DMS79 (cell line): Measurements from ENCODE around the gene COPA.

Experiments
- DNase-seq: peaks from one replicate; lab custom pipeline; 2025; lab: John Stamatoyannopoulos, UW

Gene COPA

GRCh38 chr1:160362168-160362957 lies 19.3 kb upstream of the COPA start:
- DNase-seq: no peak

GRCh38 chr1:160361814-160362167 lies 18.7 kb upstream of the COPA start:
- no peak for DNase-seq

GRCh38 chr1:160361199-160361598 lies 18.1 kb upstream of the COPA start:
- no peak for DNase-seq

GRCh38 chr1:160360227-160360695 lies 17.2 kb upstream of the COPA start:
- no peak for DNase-seq

- no peak for DNase-seq
Measured at GRCh38 chr1:160359559-160360226, 16.6 kb upstream of the COPA start.

- DNase-seq: no peak
Measured at GRCh38 chr1:160358073-160358472, 15.0 kb upstream of the COPA start.

- no peak for DNase-seq
Measured at GRCh38 chr1:160357286-160358002, 14.4 kb upstream of the COPA start.

- DNase-seq: no peak
Measured at GRCh38 chr1:160354388-160354985, 11.4 kb upstream of the COPA start.

GRCh38 chr1:160353223-160353622 lies 10.2 kb upstream of the COPA start:
- DNase-seq: no peak

GRCh38 chr1:160352555-160352954 lies 9.5 kb upstream of the COPA start:
- no peak for DNase-seq

- DNase-seq: no peak
Measured at GRCh38 chr1:160351629-160352028, 8.6 kb upstream of the COPA start.

- DNase-seq: no peak
Measured at GRCh38 chr1:160346958-160347357, 3.9 kb upstream of the COPA start.

GRCh38 chr1:160346463-160346862 lies 3.4 kb upstream of the COPA start:
- DNase-seq: no peak

- DNase-seq: no peak
Measured at GRCh38 chr1:160344936-160345335, 1.9 kb upstream of the COPA start.

GRCh38 chr1:160344241-160344640 lies 1.2 kb upstream of the COPA start:
- DNase-seq: no peak

GRCh38 chr1:160342526-160342925 lies 524 bp downstream of the COPA start:
- no peak for DNase-seq

GRCh38 chr1:160340866-160341265 lies 2.2 kb downstream of the COPA start:
- no peak for DNase-seq

- no peak for DNase-seq
Measured at GRCh38 chr1:160340146-160340545, 2.9 kb downstream of the COPA start.

GRCh38 chr1:160338580-160338979 lies 4.5 kb downstream of the COPA start:
- no peak for DNase-seq

GRCh38 chr1:160332516-160332915 lies 10.5 kb downstream of the COPA start:
- no peak for DNase-seq

- no peak for DNase-seq
Measured at GRCh38 chr1:160330119-160330518, 12.9 kb downstream of the COPA start.

- DNase-seq: no peak
Measured at GRCh38 chr1:160328184-160328583, 14.9 kb downstream of the COPA start.

GRCh38 chr1:160326418-160326817 lies 16.6 kb downstream of the COPA start:
- peak; percentile 56 for DNase-seq
